Left lung (tissue), 10 donors: ENCODE data around the gene RASGRF2. TPM values are rescaled to one million over a fixed set of nuclear protein-coding genes. Genes with fewer than 3 reads are reported as not detected.
"Not testable (repeated sequence)": the region's sequence is repeated elsewhere in the genome, so short reads cannot be mapped to it uniquely, and the experiment has no call there.

ENCODE experiments used
- ATAC-seq: fragments of 200-7000 bp; cut with Tn5 transposase; one replicate; pipeline ENCODE4 v1.9.1; 2020; ENCODE audit warnings: moderate library complexity
- DNase-seq, 4 donors: peaks; one replicate each; pipeline ENCODE4 v3.0.0-alpha.2; 2013 to 2020
- H3K27ac ChIP-seq, 2 donors: fragments of 200-600 bp; sonication (generic) in 1 of 2; one replicate each; pipeline versions ENCODE4 v1.5.0 to v1.8.0; 2020 to 2021
- H3K27me3 ChIP-seq, 2 donors: fragments of 200-600 bp; sonication (generic) in 1 of 2; one replicate each; pipeline versions ENCODE4 v1.5.0 to v1.8.0; 2020 to 2021
- H3K36me3 ChIP-seq, 2 donors: fragments of 200-600 bp; sonication (generic) in 1 of 2; one replicate each; pipeline versions ENCODE4 v1.5.0 to v1.8.0; 2020 to 2021
- H3K4me1 ChIP-seq, 2 donors: fragments of 200-600 bp; one replicate each; pipeline ENCODE4 v1.8.0; 2021
- H3K4me3 ChIP-seq, 2 donors: fragments of 200-600 bp; sonication (generic) in 1 of 2; one replicate each; pipeline versions ENCODE4 v1.5.0 to v1.8.0; 2020 to 2021; ENCODE audit warnings: mild to moderate bottlenecking in 1 of 2
- H3K9me3 ChIP-seq, 2 donors: fragments of 200-600 bp; sonication (generic) in 1 of 2; one replicate each; pipeline versions ENCODE4 v1.5.0 to v1.8.0; 2020 to 2021
- intact Hi-C, 2 donors: fragments of 100-400 bp; cut with DNase I; formaldehyde crosslinking; loops; one replicate each; pipeline versions ENCODE4 v1.11.2 to v1.14.2; 2022
- polyA plus RNA-seq, 6 donors: library from polyadenylated mRNA; unstranded; fragments of 120-200 nt; gene quantifications; one replicate each; pipeline ENCODE4 v1.2.1, GENCODE V29; 2013; ENCODE audit not compliant: insufficient read length in 6 of 6
- total RNA-seq, 2 donors: library from RNA; stranded (reverse); fragmentation: NEBNext Ultra II Directional; extraction: Animal tissue kit (Norgen Biotek cat#: 25700); gene quantifications; one replicate each; pipeline ENCODE4 v1.2.1, GENCODE V29; 2021
- TF ChIP-seq, protein P1 (sequence below), 2 donors: fragments of 200-600 bp; sonication (generic) in 1 of 2; IDR thresholded peaks; one replicate each; pipeline versions ENCODE4 v1.5.0 to v1.8.0; 2021; ENCODE audit warnings: antibody characterized with exemption in 2 of 2
- donor health status: DM: no; HTN: yes; CAD: no.
- donor health status: DM: no; HTN: no; CAD: no.

RASGRF2 gene
- total and polyA plus RNA-seq, 8 donors, result 1.3 to 7.5 (median 2.8) TPM

DNA sequence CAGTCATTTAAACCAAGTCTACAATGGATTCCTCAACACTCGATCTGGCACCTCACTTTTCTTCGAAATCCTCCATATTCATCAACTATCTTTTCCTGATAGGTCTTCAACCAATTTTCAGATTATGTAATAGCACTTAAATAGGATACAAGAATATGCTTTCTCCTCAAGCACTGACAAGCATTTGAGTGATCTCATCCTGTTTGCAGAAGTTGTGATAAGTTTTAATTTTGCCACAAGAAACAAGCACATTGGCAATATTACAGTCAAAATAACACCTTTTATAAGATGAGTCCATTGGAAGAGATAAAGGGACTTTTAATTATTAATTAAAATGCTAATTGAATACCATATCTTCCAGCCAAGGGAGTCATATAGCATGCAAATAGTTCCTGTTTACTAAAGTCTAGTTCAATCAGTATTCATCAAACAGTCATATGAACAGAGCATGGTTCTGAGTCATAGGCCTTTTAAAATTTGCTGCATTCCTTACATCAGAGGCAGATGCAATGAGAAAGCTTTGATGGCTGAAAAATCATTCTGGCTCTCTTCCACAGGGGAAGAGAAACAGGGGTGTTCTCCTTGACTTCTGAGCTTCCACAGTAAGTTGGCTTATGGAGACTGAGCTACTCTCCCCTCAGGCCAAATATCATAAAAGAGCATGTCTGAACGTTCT, 308.5 kb downstream of the RASGRF2 start:
- Histone ChIP-seq H3K36me3 (no peaks in the 10 kb centered on the region), H3K27ac (peak overlapping the region in 1 of 2 donors; percentile 51), H3K27me3 (no peaks in the 10 kb centered on the region), H3K9me3 (no peaks in the 10 kb centered on the region), H3K4me3 (no peak overlapping the region), H3K4me1 (peaks cover 0 to 5% of the 10 kb centered on the region in 2 donors)
- peak; percentile 71 for ATAC-seq
- TF ChIP-seq, protein P1, sequence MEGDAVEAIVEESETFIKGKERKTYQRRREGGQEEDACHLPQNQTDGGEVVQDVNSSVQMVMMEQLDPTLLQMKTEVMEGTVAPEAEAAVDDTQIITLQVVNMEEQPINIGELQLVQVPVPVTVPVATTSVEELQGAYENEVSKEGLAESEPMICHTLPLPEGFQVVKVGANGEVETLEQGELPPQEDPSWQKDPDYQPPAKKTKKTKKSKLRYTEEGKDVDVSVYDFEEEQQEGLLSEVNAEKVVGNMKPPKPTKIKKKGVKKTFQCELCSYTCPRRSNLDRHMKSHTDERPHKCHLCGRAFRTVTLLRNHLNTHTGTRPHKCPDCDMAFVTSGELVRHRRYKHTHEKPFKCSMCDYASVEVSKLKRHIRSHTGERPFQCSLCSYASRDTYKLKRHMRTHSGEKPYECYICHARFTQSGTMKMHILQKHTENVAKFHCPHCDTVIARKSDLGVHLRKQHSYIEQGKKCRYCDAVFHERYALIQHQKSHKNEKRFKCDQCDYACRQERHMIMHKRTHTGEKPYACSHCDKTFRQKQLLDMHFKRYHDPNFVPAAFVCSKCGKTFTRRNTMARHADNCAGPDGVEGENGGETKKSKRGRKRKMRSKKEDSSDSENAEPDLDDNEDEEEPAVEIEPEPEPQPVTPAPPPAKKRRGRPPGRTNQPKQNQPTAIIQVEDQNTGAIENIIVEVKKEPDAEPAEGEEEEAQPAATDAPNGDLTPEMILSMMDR (IDR thresholded peaks at IDR 0.05), result no peak
- no peak for DNase-seq
- intact Hi-C loops, result no loop called here

DNA sequence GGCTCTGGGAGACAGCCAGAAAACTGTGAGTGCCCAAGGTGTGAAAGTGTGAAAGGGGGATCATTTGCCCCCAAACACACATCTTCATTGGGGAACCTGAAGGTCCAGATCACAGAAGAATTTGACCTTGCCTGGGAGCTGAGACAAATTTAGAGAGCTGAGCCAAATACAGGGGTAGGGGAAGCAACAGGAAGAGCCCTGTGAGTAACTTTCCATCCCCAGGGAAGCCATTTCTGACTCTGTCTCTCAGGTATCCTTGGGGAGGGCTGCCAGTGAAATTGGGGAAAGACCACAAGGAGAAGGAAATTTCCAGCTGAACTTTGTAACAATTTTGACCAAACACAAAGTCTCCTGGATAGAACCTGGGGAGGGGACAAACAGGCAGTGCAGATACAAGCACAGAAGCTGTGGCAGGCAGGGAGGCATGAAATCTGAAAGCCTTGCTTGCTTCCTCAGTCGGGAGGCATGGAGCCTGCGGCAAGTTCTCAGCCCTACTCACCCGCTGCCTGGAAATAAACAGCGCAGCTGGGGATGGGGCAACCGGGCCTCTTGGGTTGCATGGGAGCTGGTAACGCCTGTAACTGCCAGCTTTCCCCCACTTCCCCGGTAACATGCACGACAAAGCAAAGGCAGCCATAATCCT, 309.7 kb downstream of the RASGRF2 start:
- TF ChIP-seq, protein P1 (IDR thresholded peaks at IDR 0.05), result no peak
- DNase-seq (peak in 1 of 4 donors; percentile 51), ATAC-seq (no peak)
- intact Hi-C loops, result no loop called here
- Histone ChIP-seq H3K27me3 (no peaks in the 10 kb centered on the region), H3K9me3 (peaks cover 0 to 6% of the 10 kb centered on the region in 2 donors), H3K36me3 (no peaks in the 10 kb centered on the region), H3K27ac (no peak overlapping the region), H3K4me1 (peaks cover 0 to 5% of the 10 kb centered on the region in 2 donors), H3K4me3 (no peak overlapping the region)

DNA sequence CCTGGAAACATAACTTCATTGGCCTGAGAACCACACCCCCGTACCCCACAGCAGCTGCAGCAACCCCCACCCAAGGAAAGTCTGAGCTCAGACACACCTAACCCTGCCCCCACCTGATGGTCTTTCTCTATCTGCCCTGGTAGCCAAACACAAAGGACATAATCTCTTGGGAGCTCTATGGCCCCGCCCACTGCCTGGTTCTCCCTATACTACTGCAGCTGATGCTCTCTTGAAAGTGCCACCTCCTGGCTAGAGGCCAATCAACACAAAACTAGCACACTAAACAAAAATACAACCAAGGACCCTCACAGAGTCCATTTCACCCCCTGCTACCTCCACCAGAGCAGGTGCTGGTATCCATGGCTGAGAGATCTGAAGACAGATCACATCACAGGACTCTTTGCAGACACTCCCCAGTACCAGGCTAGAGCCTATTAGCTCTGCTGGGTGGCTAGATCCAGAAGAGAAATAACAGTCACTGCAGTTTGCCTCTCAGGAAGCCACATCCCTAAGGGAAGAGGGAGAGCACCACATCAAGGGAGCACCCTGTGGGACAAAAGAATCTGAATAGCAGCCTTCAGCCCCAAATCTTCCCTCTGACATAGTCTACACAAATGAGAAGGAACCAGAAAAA, 310.3 kb downstream of the RASGRF2 start:
- ATAC-seq, H3K4me3 ChIP-seq, intact Hi-C loops, H3K27me3 ChIP-seq, H3K4me1 ChIP-seq, H3K36me3 ChIP-seq, H3K27ac ChIP-seq, DNase-seq: not testable (repeated sequence)
- peaks cover 0 to 12% of the 10 kb centered on the region in 2 donors for H3K9me3 ChIP-seq
